ENCODE measurements around the gene UTP14C.

GRCh38 chr13:52047463-52047862 lies 23.0 kb downstream of the UTP14C start:
- TF ChIP-seq CTCF (IDR thresholded peaks at IDR 0.05; ENCODE audit: low read depth, low read length, poor library complexity, severe bottlenecking): no peak
- TF ChIP-seq EZH2phosphoT487 (IDR thresholded peaks at IDR 0.05; ENCODE audit: borderline replicate concordance, low read length): no peak
